Panc1 (cell line): ENCODE results near the gene RNF215.

Source experiments
- POLR2AphosphoS5 ChIP-seq: IDR thresholded peaks from 2 replicates; pipeline ENCODE4 v1.6.1; 2012; ENCODE audit warnings: mild to moderate bottlenecking, low read depth, low read length, moderate library complexity
- SIN3A ChIP-seq: IDR thresholded peaks from 2 replicates; pipeline ENCODE4 v1.6.1; 2012; ENCODE audit warnings: low read depth, mild to moderate bottlenecking, low read length, moderate library complexity, borderline replicate concordance; ENCODE audit not compliant: insufficient read depth
- TCF7L2 ChIP-seq: IDR thresholded peaks from 2 replicates; pipeline ENCODE4 v1.6.1; 2011; ENCODE audit warnings: mild to moderate bottlenecking, low read depth, low read length, inconsistent platforms
- TF ChIP-seq, protein P1 (sequence below): fragments of 450-650 bp; IDR thresholded peaks from 2 replicates; pipeline ENCODE4 v1.5.1; 2017; ENCODE audit warnings: mild to moderate bottlenecking
- TF ChIP-seq, protein P2 (sequence below), 2 experiments: IDR thresholded peaks; 2 replicates each; pipeline ENCODE4 v1.6.1; 2011 to 2012; ENCODE audit warnings: low read depth in 2 of 2, control low read depth in 1 of 2, low read length in 1 of 2, mild to moderate bottlenecking in 1 of 2, moderate library complexity in 1 of 2; ENCODE audit not compliant: insufficient read depth in 1 of 2

- TF ChIP-seq, protein P1, sequence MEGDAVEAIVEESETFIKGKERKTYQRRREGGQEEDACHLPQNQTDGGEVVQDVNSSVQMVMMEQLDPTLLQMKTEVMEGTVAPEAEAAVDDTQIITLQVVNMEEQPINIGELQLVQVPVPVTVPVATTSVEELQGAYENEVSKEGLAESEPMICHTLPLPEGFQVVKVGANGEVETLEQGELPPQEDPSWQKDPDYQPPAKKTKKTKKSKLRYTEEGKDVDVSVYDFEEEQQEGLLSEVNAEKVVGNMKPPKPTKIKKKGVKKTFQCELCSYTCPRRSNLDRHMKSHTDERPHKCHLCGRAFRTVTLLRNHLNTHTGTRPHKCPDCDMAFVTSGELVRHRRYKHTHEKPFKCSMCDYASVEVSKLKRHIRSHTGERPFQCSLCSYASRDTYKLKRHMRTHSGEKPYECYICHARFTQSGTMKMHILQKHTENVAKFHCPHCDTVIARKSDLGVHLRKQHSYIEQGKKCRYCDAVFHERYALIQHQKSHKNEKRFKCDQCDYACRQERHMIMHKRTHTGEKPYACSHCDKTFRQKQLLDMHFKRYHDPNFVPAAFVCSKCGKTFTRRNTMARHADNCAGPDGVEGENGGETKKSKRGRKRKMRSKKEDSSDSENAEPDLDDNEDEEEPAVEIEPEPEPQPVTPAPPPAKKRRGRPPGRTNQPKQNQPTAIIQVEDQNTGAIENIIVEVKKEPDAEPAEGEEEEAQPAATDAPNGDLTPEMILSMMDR = no peak
- TF ChIP-seq POLR2AphosphoS5 = no peak
- TF ChIP-seq TCF7L2 = no peak
- no peak for TF ChIP-seq SIN3A
- TF ChIP-seq, protein P2, sequence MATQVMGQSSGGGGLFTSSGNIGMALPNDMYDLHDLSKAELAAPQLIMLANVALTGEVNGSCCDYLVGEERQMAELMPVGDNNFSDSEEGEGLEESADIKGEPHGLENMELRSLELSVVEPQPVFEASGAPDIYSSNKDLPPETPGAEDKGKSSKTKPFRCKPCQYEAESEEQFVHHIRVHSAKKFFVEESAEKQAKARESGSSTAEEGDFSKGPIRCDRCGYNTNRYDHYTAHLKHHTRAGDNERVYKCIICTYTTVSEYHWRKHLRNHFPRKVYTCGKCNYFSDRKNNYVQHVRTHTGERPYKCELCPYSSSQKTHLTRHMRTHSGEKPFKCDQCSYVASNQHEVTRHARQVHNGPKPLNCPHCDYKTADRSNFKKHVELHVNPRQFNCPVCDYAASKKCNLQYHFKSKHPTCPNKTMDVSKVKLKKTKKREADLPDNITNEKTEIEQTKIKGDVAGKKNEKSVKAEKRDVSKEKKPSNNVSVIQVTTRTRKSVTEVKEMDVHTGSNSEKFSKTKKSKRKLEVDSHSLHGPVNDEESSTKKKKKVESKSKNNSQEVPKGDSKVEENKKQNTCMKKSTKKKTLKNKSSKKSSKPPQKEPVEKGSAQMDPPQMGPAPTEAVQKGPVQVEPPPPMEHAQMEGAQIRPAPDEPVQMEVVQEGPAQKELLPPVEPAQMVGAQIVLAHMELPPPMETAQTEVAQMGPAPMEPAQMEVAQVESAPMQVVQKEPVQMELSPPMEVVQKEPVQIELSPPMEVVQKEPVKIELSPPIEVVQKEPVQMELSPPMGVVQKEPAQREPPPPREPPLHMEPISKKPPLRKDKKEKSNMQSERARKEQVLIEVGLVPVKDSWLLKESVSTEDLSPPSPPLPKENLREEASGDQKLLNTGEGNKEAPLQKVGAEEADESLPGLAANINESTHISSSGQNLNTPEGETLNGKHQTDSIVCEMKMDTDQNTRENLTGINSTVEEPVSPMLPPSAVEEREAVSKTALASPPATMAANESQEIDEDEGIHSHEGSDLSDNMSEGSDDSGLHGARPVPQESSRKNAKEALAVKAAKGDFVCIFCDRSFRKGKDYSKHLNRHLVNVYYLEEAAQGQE (IDR thresholded peaks at IDR 0.05; ENCODE audit: insufficient read depth in 1 of 2, low read depth in 2 of 2, low read length in 1 of 2) = no peak
These were observed 54.7 kb downstream of the RNF215 start for GRCh38 chr22:30332551-30332950.
